DND-41 (cell line): Measurements from ENCODE around the gene BPIFA2.

Source experiments
- ATAC-seq: fragments of 200-7000 bp; cut with Tn5 transposase; 3 replicates; pipeline ENCODE4 v1.9.1; 2021; ENCODE audit warnings: low read depth; ENCODE audit not compliant: insufficient read depth
- DNase-seq: peaks from one replicate; pipeline ENCODE4 v3.0.0-alpha.2; 2020
- H2AFZ ChIP-seq: 2 replicates; pipeline ENCODE4 v1.6.0; 2012; ENCODE audit warnings: low read depth, low read length
- H3K27ac ChIP-seq: 2 replicates; pipeline ENCODE4 v1.5.1; 2012; ENCODE audit warnings: low read length, inconsistent platforms
- H3K27me3 ChIP-seq: fragments of 200-600 bp; sonication (generic); 2 replicates; pipeline ENCODE4 v1.6.0; 2012; ENCODE audit warnings: low read length, mild to moderate bottlenecking, inconsistent platforms; ENCODE audit not compliant: insufficient read depth, poor library complexity
- H3K36me3 ChIP-seq: 2 replicates; pipeline ENCODE4 v1.5.1; 2012; ENCODE audit warnings: low read length, inconsistent platforms; ENCODE audit not compliant: insufficient read depth
- H3K4me1 ChIP-seq: 2 replicates; pipeline ENCODE4 v1.5.1; 2012; ENCODE audit warnings: mild to moderate bottlenecking, low read length; ENCODE audit not compliant: insufficient read depth
- H3K4me2 ChIP-seq: 2 replicates; pipeline ENCODE4 v1.6.0; 2012; ENCODE audit warnings: mild to moderate bottlenecking, moderate library complexity, low read length, inconsistent platforms; ENCODE audit not compliant: insufficient read depth
- H3K4me3 ChIP-seq, 2 experiments: fragments of 200-600 bp in 1 of 2; shearing (Covaris generic) in 1 of 2; 2 replicates each; pipeline ENCODE4 v1.5.1; 2012 to 2016; ENCODE audit warnings: inconsistent platforms in 2 of 2, low read length in 2 of 2, mild to moderate bottlenecking in 2 of 2, low read depth in 1 of 2, moderate library complexity in 1 of 2
- H3K79me2 ChIP-seq: 2 replicates; pipeline ENCODE4 v1.6.0; 2012; ENCODE audit warnings: low read length, inconsistent platforms; ENCODE audit not compliant: insufficient read depth
- H3K9ac ChIP-seq: 2 replicates; pipeline ENCODE4 v1.6.0; 2012; ENCODE audit warnings: low read depth, mild to moderate bottlenecking, inconsistent platforms, low read length, moderate library complexity
- H3K9me3 ChIP-seq: 2 replicates; pipeline ENCODE4 v1.5.1; 2012; ENCODE audit warnings: low read length, moderate library complexity, mild to moderate bottlenecking, inconsistent platforms; ENCODE audit not compliant: insufficient read depth, severe bottlenecking
- H4K20me1 ChIP-seq: 2 replicates; pipeline ENCODE4 v1.6.0; 2012; ENCODE audit warnings: low read length; ENCODE audit not compliant: insufficient read depth
- EZH2 ChIP-seq: IDR thresholded peaks from 3 replicates; pipeline ENCODE4 v1.6.1; 2012; ENCODE audit warnings: borderline replicate concordance, low read depth, mild to moderate bottlenecking, moderate library complexity, low read length, inconsistent platforms; ENCODE audit not compliant: severe bottlenecking
- TF ChIP-seq, protein P1 (sequence below): IDR thresholded peaks from 2 replicates; pipeline ENCODE4 v1.5.1; 2012; ENCODE audit warnings: borderline replicate concordance, low read length, moderate library complexity, mild to moderate bottlenecking; ENCODE audit not compliant: poor library complexity, severe bottlenecking; ENCODE audit errors: extremely low read depth

Gene BPIFA2

DNA sequence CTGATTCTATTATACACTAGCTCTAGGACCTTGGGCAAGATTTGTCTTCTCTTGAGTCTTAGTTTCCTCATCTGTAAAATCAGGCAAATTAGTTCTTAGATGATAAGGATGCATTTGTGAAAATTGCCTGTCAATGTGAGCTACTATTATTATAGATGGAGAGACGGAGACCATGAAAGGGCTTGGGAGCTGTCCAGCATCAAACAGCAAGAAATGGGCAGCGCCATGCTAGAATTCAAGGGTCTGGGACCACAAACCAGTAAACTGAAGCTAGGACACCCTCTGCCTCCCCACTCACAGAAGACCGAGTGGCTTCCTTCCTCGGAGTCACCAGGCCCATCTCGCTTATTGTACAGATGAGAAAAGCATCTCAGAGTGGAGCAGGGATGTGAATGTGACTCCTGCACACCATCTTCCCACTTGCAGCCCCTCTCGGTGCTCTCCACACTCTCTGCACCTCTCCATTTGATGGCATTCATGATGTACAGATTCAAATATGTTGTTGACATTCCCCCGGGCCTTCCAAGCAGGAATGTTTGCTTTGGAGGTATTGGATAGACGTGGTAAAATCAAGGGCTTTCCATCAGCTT, 25.0 kb downstream of the BPIFA2 start:
- Histone ChIP-seq H3K4me2 (no peak overlapping the region), H3K27me3 (peaks cover 7% of the 10 kb centered on the region)

DNA sequence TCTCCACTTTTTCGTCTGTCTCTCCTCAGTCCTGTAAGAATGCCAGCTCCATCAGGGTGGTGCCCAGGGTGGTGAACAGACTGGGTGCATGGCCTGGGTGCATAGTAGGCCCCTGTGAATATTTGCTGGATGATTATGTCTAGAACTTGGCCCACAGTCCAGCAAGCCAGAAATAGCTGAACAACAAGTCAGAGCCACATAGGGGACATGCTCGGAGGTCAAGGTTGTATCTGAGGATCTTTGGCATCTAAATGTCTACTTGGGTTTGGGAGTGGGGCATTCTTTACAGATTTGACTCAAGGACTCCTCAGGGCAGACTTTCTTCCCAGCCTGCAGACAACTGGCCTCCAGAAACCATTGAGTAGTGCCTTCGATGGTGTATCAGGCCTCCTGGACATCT, 31.1 kb downstream of the BPIFA2 start:
- no peaks in the 10 kb centered on the region for H3K79me2 ChIP-seq
- H4K20me1 ChIP-seq = 0 out of 2 replicates have a peak, but pooled peaks cover 4% of the 10 kb centered on the region
- no peak overlapping the region for H2AFZ ChIP-seq
- ATAC-seq (no peak), DNase-seq (no peak)
- no peak overlapping the region for H3K4me3 ChIP-seq
- peaks cover 13% of the 10 kb centered on the region for H3K27me3 ChIP-seq
- TF ChIP-seq, protein P1, sequence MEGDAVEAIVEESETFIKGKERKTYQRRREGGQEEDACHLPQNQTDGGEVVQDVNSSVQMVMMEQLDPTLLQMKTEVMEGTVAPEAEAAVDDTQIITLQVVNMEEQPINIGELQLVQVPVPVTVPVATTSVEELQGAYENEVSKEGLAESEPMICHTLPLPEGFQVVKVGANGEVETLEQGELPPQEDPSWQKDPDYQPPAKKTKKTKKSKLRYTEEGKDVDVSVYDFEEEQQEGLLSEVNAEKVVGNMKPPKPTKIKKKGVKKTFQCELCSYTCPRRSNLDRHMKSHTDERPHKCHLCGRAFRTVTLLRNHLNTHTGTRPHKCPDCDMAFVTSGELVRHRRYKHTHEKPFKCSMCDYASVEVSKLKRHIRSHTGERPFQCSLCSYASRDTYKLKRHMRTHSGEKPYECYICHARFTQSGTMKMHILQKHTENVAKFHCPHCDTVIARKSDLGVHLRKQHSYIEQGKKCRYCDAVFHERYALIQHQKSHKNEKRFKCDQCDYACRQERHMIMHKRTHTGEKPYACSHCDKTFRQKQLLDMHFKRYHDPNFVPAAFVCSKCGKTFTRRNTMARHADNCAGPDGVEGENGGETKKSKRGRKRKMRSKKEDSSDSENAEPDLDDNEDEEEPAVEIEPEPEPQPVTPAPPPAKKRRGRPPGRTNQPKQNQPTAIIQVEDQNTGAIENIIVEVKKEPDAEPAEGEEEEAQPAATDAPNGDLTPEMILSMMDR = no peak
- TF ChIP-seq EZH2 = no peak
- no peak overlapping the region for H3K27ac ChIP-seq
- H3K9me3 ChIP-seq = no peaks in the 10 kb centered on the region
- no peaks in the 10 kb centered on the region for H3K36me3 ChIP-seq
- no peak overlapping the region for H3K9ac ChIP-seq
- H3K4me1 ChIP-seq = no peaks in the 10 kb centered on the region
- no peak overlapping the region for H3K4me2 ChIP-seq

More for the DNA sequence above, 25.0 kb downstream of the BPIFA2 start:
- Histone ChIP-seq H2AFZ (no peak overlapping the region), H3K4me1 (no peaks in the 10 kb centered on the region), H3K27ac (no peak overlapping the region), H4K20me1 (peaks cover 3% of the 10 kb centered on the region; the same call in 1 of the 2 replicates), H3K9me3 (no peaks in the 10 kb centered on the region), H3K4me3 (no peak overlapping the region), H3K9ac (no peak overlapping the region), H3K79me2 (no peaks in the 10 kb centered on the region), H3K36me3 (no peaks in the 10 kb centered on the region)
- ATAC-seq = no peak
- no peak for DNase-seq
- TF ChIP-seq, protein P1 = no peak
- no peak for TF ChIP-seq EZH2

DNA sequence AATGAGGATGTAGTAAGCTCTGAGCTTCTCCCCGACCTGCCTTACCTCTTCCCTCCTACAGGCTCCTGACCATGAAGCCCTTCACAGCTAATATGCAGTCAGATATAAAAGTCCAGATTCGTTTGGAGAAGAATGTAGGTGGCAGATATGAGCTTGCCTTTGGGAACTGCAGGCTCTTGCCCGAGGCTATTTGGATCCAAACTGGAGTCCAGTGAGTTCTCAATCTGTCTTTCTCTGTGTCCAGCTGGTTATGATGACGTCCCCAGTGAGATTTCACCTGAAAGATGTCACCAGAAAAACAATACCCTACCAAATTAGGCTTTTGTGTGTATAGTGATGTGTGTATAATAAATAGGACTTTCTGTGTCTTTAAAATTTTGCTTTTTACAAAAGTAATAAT, 34.5 kb downstream of the BPIFA2 start:
- H4K20me1 ChIP-seq = 0 out of 2 replicates have a peak, but pooled peaks cover 4% of the 10 kb centered on the region
- H3K36me3 ChIP-seq = no peaks in the 10 kb centered on the region
- no peaks in the 10 kb centered on the region for H3K9me3 ChIP-seq
- no peak for TF ChIP-seq EZH2
- TF ChIP-seq, protein P1 = no peak
- DNase-seq = no peak
- H3K4me1 ChIP-seq = no peaks in the 10 kb centered on the region
- H2AFZ ChIP-seq = no peak overlapping the region
- H3K79me2 ChIP-seq = no peaks in the 10 kb centered on the region
- ATAC-seq = no peak
- H3K4me2 ChIP-seq = no peak overlapping the region
- H3K27me3 ChIP-seq = peaks cover 13% of the 10 kb centered on the region
- H3K9ac ChIP-seq = no peak overlapping the region
- no peak overlapping the region for H3K4me3 ChIP-seq
- H3K27ac ChIP-seq = no peak overlapping the region
